Fibroblast of skin of left quadriceps (primary cell): ENCODE results near the gene AFAP1.

ENCODE experiments used
- DNase-seq, 2 experiments: peaks; one replicate each; pipeline ENCODE4 v3.0.0-alpha.2; 2013; ENCODE audit warnings: low read depth in 2 of 2

AFAP1 gene

DNA sequence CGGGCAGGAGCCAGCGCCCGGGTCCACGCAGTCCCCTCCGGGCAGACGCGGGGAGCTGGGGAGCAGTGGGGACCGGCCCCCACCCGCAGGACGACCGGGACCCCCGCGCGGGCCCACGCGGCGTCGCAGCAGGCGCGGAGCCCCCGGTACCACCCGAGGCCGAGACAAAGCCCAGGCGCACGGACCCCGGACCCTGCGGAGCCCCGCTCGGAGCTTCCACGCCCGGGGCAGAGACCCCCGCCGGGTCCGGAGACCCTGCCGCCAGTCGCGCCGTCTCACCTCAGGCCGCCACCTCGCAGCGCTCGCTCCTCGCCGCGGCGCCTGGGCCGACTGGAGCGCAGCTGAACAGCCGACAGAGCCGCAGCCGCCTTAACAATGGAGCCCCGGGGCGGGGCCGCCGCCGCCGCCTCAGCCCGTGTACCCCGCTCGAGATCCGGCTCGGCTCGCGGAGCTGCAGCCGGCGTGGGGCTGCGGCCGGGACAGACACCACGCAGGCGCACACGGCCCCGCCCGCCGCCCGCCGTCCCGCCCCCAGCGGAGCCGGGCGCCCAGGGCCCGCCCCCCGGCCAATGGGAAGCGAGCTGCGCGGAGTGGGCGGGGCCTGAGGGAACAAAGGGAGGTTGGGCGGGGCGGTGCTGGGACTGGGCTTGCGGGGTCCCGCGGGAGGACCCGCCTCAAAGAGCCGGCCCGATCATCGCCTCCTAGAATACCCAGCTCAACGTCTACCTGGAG lies at the start of gene AFAP1:
Gene AFAP1, minus strand, starts transcription at position 485 of the 732 bp plus-strand sequence. CDS start 67,783 bp downstream, outside the sequence.
- DNase-seq: peak; percentile 79 to 80

DNA sequence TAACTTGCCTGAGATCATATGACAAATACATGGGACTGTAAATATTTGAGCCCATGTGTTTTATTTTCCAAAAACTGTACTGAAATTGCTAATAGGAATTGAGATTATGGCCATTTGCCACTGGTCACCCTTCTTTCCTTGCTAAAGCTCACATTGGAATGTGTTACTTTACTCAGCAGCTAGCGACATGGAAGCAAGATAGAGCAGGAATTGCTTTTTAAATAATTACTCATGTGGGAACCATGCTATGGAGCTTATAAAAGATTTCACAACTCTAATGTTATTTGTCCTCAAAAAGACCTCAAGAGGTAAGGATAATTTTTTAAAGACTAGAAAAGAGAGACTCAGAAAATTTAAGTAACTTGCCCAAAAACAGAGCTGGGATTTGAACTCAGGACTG lies 48.8 kb upstream of the AFAP1 start:
- peak in 1 of 2 experiments; percentile 48 for DNase-seq

- DNase-seq: peak in 1 of 2 experiments; percentile 39
These were observed 47.7 kb upstream of the AFAP1 start for GRCh38 chr4:7987148-7987989.

- no peak for DNase-seq
These were observed 46.3 kb upstream of the AFAP1 start for GRCh38 chr4:7985891-7986441.

DNA sequence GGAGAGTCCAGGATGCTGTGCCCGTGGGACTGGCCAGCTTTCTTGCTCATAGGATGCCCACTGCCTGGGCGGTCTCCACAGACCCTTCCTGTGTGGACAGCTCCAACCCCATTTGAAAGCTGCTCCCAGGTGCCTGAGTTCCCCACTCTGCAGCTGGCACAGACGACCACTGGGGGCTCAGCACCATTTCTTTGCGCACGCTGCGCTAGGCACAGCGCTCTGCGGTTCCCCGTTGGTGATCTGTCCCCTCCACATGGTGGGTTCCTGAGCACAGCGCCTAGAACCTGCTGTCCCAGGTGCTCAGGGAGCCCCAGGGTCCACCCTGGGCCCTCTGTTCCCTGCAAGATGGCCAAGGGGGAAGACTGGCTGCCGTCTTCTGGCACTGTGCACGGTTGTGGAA lies 45.4 kb upstream of the AFAP1 start:
- DNase-seq: no peak

- no peak for DNase-seq
These were observed 44.7 kb upstream of the AFAP1 start for GRCh38 chr4:7984286-7984925.

DNA sequence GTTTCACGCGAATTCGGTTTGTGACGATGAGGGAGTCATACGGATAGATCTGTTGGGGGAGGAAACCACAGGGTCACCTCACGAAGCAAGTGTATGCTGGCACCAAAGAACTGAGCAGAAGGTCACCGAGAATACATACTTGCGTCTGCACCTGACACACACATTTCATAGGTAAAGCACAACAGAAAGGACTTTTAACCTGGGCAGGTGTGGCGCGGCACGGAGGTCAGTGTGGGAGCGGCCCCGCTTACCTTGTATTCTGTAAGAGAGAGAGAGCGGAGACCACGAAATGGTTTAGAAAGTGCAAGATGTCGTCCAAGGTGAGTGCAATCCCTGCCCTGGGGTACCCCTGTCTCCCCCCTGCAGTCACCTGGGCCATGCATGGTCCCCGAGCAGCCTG lies 43.6 kb upstream of the AFAP1 start:
- no peak for DNase-seq

DNA sequence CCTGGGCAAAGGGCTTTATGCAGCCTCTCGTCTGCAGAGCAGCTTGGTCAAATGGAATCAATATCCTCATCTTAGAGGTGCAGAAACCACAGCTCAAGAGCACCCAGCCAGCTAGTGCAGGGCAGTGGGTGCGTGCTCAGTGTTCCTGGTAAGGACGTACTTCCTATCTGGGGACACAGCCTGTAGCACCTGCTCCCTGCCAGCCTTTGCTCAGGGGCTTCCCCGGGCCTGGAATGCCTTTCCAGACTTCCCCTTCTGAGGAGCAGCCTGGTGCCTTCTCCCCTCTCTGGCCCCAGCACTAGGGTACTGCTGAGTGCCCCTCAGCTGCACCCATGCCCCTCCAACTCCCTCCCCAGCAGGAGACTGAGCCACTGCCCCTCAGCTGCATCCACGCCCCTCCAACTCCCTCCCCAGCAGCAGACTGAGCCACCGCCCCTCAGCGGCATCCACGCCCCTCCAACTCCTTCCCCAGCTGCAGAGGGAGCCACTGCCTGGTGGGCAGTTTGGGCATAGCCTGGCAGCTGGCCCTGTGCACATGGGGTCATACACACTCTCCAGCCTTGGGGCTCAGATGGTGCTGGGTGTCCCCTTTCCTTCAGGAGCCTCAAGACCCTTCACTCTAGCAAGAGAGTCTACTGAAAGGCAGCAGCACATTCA lies 42.2 kb upstream of the AFAP1 start:
- no peak for DNase-seq

- no peak for DNase-seq
These were observed 40.4 kb upstream of the AFAP1 start for GRCh38 chr4:7980036-7980435.

GRCh38 chr4:7979652-7979968 lies 39.9 kb upstream of the AFAP1 start:
- no peak for DNase-seq

- no peak for DNase-seq
These were observed 39.4 kb upstream of the AFAP1 start for GRCh38 chr4:7978907-7979651.

- DNase-seq: no peak
These were observed 38.8 kb upstream of the AFAP1 start for GRCh38 chr4:7978489-7978888.

GRCh38 chr4:7976634-7977033 lies 37.0 kb upstream of the AFAP1 start:
- DNase-seq: no peak

DNA sequence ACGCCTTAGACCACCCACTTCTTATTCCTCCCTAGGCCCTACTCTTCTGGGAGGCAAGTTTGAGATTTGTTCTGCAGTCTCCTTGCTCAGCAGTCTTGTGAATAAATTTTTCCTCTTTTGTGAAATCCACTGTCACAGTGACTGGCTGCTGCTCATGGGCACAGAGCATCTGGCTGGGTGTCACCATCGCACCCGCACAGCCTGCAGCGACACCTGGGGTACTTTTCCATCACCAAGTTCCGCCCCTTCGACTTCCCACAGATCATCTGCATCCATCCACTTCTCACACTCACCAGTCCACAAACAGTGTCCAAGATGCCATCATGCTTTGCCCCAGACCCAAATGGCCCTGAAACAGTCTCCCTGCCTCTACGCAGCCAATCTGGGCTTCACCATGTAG lies 36.4 kb upstream of the AFAP1 start:
- DNase-seq: no peak

DNA sequence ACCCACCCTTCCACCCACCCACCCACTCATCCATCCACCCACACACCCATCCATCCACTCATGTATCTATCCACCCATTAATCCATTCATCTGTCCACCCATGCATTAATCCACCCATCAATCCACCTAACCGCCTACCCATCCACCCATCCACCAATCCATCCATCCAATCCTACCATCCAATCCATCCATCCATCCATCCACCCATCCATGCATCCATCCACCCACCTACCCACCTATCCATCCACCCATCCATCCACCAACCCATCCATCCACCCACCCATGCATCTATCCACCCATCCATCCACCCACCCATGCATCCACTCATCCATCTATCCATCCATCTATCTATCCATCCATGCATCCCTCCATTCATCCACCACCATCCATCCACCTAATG lies 34.8 kb upstream of the AFAP1 start:
- DNase-seq: no peak

DNA sequence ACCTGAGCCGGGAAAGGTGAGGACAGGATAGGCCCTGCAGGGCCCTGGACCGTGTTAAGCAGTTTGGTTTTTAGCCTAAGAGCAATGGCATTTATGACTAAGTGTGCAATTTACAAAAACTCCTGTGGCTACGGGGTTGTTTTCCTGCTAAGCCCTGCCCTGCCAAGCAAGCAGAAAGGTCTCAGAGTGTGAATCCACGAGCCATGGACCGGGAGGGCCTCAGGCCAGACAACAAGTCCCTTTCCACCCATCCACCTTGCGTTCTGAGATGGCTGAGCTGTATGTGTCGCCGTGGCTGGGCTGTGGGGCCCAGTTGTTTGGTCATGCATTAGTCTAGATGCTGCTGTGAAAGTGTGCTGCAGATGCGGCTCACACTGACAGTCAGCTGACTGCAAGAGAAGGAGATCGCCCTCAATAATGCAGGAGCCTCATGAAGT lies 33.9 kb upstream of the AFAP1 start:
- DNase-seq: no peak

DNA sequence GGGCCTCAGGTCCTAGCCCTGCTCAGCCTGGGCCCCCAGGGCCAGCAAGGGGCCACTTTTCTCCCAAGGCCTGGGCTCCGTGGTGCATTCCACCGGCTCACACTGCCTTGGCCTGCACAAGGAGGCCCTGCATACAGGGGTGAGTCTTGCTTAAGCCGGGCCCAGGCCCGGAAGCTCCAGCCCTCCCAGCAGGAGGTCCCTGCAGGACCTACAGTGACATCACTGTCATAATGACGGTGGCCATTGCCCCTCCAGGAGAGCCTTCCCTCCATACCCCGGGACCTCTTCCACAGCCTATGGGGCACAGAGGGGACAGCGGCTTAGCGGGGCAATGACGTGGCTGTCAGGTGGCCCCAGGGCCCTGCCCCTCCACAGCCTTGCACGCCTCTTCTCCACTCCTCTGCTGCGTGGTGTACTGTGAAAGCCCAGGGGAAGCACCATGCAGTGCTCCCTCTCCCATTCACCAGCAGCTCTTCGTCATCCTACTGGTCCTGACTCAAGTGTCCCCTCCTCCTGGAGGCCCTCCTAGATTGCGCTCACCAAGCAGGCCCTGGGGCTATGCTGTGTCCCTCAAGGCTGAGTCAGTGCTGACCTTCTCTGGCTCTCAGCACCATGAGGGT lies 32.3 kb upstream of the AFAP1 start:
- no peak for DNase-seq

GRCh38 chr4:7971159-7971631 lies 31.5 kb upstream of the AFAP1 start:
- no peak for DNase-seq

- DNase-seq: no peak
These were observed 30.8 kb upstream of the AFAP1 start for GRCh38 chr4:7970361-7970946.

DNA sequence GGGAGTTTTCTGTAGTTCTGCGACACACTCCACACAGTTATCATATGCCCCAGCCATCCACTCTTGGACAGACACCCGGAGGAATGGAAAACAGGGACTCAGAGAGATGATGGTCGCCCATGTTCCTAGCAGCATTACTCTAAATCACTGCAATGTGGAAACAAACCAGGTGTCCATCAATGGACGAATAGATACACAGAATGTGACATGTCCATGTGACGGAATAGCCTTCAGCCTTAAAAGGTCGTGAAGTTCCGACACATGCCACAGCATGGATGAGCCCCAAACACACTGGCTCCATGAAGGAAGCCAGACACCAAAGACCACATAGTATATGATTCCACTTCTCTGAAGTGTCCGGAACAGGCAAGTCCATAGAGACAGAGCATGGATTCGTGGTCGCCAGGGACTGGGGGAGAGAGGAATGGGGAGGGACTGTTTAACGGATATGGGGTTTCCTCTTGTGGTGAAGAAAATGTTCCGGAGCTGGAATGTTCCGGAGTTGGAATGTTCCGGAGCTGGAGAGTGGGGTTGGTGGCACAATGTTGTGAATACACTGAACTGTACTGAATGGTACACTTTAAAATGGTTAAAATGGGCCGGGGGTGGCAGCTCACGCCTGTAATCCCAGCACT lies 28.7 kb upstream of the AFAP1 start:
- no peak for DNase-seq
